Lower leg skin (tissue), 4 donors: ENCODE measurements around the gene MCRIP1. TPM values are rescaled to one million over a fixed set of nuclear protein-coding genes. Genes with fewer than 3 reads are reported as not detected.

Experiments
- DNase-seq, 2 donors: peaks; one replicate each; pipeline ENCODE4 v3.0.0-alpha.2; 2019; ENCODE audit warnings: low spot score in 2 of 2
- H3K4me3 ChIP-seq: fragments of 200-600 bp; sonication (generic); 2 replicates; pipeline ENCODE4 v1.5.1; 2017; ENCODE audit warnings: mild to moderate bottlenecking, low read depth; ENCODE audit not compliant: poor library complexity, severe bottlenecking
- POLR2A ChIP-seq, 2 donors: fragments of 450-650 bp; IDR thresholded peaks; one replicate each; pipeline ENCODE4 v1.6.1; 2016 to 2017; ENCODE audit warnings: antibody characterized with exemption in 2 of 2, mild to moderate bottlenecking in 1 of 2, moderate library complexity in 1 of 2
- WGBS, 2 donors: methylation state at CpG; one replicate each; pipeline ENCODE4 v1.1.5; 2018; 5-methylcytosine and 5-hydroxymethylcytosine counted together
- intact Hi-C: fragments of 100-400 bp; cut with DNase I; formaldehyde crosslinking; loops from one replicate; pipeline ENCODE4 v1.15.0; 2023; ENCODE audit warnings: low total_unique reads
- total RNA-seq, 4 donors: library from RNA; depleted of rRNA; stranded (reverse); fragments of >200 nt; gene quantifications; one replicate each; pipeline ENCODE4 v1.1.0, GENCODE V29; 2016
- TF ChIP-seq, protein P1 (sequence below), 3 donors: fragments of 450-650 bp; IDR thresholded peaks; one replicate each; pipeline ENCODE4 v1.5.1; 2016; ENCODE audit warnings: antibody characterized with exemption in 3 of 3, mild to moderate bottlenecking in 3 of 3, moderate library complexity in 2 of 3

MCRIP1 gene
- total RNA-seq, 4 donors from 2014 or later = 21.6 to 41.0 (median 28.8) TPM

DNA sequence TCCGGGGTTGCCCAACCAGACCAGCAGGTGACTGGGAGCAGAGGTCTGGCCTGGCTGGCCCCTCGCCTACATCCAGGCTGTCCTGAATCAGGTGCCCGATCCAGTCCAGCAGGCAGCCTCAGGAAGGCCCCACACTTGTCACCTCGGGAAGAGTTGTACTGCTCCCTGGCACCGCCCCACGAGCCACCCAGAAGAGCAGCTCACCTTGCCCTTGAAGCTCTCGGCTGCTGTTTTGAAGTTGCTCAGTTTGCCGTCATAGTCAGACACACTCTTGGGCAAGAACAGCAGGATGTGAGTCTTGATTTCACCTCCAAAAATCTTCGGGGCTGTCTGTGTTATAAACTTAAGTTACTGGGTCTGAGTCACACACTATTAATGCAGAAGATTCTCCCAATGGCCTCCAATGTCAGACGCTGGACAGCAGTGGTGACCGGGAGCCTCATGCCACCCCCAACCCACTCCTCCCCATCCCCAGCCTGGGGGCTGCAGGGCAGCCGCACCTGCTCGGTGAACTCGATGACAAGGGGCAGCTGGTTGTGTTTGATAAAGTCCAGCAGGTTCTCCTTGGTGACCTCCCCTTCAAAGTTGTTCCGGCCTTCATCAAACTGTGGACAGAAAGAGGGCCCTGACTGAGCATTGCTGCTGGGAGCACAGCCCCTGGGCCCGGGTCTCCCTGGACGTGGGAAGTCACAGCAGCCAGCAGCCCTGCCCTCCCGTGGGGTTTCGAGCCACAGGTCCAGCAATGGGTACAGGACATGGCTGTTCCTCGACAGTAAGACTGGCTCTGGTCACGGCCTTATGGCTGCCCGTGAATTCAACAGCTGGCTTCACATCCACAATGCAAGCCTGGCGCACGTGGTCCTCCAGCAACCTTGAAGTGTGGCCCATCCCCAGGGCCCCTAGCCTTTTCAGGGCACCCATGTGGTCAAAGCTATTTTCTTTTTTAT, 13.9 kb upstream of the MCRIP1 start:
- TF ChIP-seq, protein P1, sequence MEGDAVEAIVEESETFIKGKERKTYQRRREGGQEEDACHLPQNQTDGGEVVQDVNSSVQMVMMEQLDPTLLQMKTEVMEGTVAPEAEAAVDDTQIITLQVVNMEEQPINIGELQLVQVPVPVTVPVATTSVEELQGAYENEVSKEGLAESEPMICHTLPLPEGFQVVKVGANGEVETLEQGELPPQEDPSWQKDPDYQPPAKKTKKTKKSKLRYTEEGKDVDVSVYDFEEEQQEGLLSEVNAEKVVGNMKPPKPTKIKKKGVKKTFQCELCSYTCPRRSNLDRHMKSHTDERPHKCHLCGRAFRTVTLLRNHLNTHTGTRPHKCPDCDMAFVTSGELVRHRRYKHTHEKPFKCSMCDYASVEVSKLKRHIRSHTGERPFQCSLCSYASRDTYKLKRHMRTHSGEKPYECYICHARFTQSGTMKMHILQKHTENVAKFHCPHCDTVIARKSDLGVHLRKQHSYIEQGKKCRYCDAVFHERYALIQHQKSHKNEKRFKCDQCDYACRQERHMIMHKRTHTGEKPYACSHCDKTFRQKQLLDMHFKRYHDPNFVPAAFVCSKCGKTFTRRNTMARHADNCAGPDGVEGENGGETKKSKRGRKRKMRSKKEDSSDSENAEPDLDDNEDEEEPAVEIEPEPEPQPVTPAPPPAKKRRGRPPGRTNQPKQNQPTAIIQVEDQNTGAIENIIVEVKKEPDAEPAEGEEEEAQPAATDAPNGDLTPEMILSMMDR (IDR thresholded peaks at IDR 0.05) = no peak
- no peak for TF ChIP-seq POLR2A (IDR thresholded peaks at IDR 0.05)
- WGBS, 2 donors = 91 to 92% methylated on average over 24 of the region's 24 CpGs
- no peak overlapping the region for H3K4me3 ChIP-seq
- intact Hi-C loops = no loop called here
- DNase-seq = no peak

DNA sequence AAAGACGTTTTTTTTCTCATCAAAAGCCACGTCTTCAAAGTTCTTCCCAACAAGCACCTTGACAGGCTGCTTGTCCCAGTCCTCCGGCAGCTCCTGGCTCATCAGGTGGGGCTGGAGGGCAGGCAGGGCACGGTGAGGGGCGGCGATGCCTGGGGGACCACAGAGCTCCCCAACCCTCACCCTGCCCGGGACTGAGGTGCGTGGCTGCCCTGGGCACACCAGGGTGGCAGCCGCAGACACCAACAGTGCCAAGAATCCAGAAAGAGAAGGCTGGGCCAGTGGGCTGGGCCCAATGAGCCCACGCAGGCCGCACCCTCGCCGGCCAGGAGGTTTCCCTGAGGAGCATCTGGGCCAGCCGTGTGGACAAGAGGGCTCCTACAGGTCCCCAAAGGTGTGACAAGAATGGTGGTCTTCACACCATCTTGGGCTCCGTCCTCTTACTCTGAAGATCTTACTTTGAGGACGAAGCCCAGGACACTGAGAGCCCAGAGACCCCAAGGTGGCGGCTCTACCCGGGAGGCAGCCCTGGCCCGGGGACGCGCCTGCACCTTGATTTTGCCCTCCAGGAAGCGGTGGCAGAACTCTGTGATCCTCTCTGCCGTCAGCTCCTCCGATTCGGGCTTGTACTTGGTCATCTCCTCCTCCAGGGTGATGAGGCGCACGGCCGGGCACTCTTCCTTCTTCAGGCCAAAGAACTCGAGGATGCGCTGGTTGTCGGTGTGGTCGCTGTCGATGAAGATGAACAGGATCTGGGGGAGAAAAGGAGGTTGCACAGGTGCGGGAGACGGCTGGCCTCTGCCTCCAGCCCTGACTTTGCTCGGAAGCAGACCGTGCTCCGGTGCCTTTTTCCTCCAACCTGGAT, 13.0 kb upstream of the MCRIP1 start:
- intact Hi-C loops = no loop called here

DNA sequence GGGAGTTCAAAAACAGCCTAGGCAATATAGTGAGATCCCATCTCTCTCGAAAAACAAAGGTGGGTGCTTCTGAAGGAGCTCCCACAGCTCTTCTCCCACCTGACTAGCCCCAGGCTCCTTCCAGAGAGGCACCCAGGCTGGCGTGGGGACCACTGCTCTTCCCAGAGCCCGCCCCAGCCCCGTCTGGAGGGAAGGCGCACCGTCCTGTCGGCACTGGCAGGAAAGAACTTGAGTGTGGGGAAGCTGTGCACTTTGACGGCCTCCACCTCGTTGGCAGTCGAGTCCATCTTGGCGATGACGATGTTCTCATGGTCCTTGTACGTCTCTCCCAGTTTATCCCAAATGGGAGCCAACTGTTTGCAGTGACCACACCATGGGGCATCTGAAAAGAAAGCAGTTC, 12.3 kb upstream of the MCRIP1 start:
- DNase-seq = no peak
- WGBS, 2 donors = 87 to 93% methylated on average over 13 of the region's 13 CpGs
- intact Hi-C loops = no loop called here
- no peak for TF ChIP-seq POLR2A (IDR thresholded peaks at IDR 0.05)
- TF ChIP-seq, protein P1 (IDR thresholded peaks at IDR 0.05) = no peak
- no peak overlapping the region for H3K4me3 ChIP-seq

More for the DNA sequence above, 13.0 kb upstream of the MCRIP1 start:
- no peak overlapping the region for H3K4me3 ChIP-seq
- no peak for DNase-seq
- WGBS, 2 donors = 88 to 94% methylated on average over 37 to 38 of the region's 38 CpGs
- TF ChIP-seq, protein P1 (IDR thresholded peaks at IDR 0.05) = no peak
- TF ChIP-seq POLR2A (IDR thresholded peaks at IDR 0.05) = no peak

DNA sequence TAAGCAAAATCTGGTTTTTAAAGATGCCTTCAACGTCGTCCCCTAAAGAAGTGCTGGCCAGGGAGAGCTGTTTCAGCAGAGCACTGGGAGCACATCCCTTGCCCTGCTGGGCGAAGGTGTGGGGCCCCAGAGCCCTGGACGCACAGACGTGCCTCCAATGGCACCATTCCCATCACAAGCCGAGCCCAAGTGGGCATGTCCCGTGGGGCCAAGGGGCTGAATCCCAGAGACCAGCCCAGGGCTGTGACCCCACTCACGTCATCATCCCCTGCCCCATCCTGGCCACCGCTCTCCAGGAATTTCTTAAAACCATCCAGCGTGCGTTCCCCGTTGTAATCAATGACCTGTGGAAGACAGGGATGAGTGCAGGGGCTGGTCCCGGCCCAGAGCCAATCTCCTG, 11.8 kb upstream of the MCRIP1 start:
- H3K4me3 ChIP-seq = no peak overlapping the region
- intact Hi-C loops = no loop called here
- 76 to 79% methylated on average over 12 to 13 of the region's 13 CpGs for WGBS, 2 donors
- no peak for TF ChIP-seq POLR2A (IDR thresholded peaks at IDR 0.05)
- DNase-seq = no peak

DNA sequence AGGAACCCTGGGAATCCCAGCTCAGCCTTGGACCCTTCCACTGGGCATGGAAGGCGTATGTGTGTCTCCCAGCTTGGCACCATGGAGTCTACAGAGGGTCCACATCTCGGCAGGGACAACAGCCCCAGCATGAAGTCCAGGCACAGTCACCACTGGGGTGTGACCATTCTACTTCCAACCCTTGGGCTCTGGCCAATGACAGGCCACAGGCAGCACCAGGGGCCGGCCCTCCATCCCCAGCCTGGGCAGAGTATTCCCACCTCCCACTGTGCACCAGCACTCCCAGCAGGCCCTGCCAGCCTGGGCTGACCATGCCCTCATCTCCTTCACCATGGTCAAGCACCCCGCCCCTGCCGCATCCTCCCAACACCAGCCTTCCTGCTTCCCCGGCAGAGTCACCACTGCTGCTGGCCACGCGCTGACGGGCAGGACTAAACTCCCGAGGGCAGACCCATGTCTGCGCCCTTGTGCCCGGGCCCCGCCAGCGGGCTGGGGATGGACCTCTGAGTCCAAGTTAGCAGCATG, 11.3 kb upstream of the MCRIP1 start:
- 92% methylated on average over 13 to 14 of the region's 14 CpGs for WGBS, 2 donors
- no peak for DNase-seq
- intact Hi-C loops = no loop called here
- H3K4me3 ChIP-seq = no peak overlapping the region
- TF ChIP-seq POLR2A (IDR thresholded peaks at IDR 0.05) = no peak
- TF ChIP-seq, protein P1 (IDR thresholded peaks at IDR 0.05) = no peak
